Hepatocyte (in vitro differentiated cells): ENCODE measurements around the gene OGFR. TPM values are rescaled to one million over a fixed set of nuclear protein-coding genes. Genes with fewer than 3 reads are reported as not detected.

Experiments used
- DNase-seq: peaks from one replicate; pipeline ENCODE4 v3.0.0-alpha.2; 2016; ENCODE audit warnings: low spot score
- H2AFZ ChIP-seq: fragments of 200-600 bp; sonication (generic); 2 replicates; pipeline ENCODE4 v1.6.0; 2016; ENCODE audit warnings: antibody characterized with exemption, mild to moderate bottlenecking
- H3K27ac ChIP-seq: fragments of 200-600 bp; sonication (generic); 2 replicates; pipeline ENCODE4 v1.5.1; 2016; ENCODE audit warnings: mild to moderate bottlenecking
- H3K27me3 ChIP-seq: fragments of 200-600 bp; sonication (generic); 2 replicates; pipeline ENCODE4 v1.6.1; 2016
- H3K36me3 ChIP-seq: fragments of 200-600 bp; sonication (generic); replicated peaks from 2 replicates; pipeline ENCODE4 v1.5.1; 2016; ENCODE audit warnings: low read depth; ENCODE audit not compliant: insufficient read depth
- H3K4me1 ChIP-seq: fragments of 200-600 bp; sonication (generic); 2 replicates; pipeline ENCODE4 v1.5.1; 2016; ENCODE audit warnings: mild to moderate bottlenecking, moderate library complexity; ENCODE audit not compliant: insufficient read depth
- H3K4me2 ChIP-seq: fragments of 200-600 bp; sonication (generic); 2 replicates; pipeline ENCODE4 v1.6.0; 2016
- H3K4me3 ChIP-seq: fragments of 200-600 bp; sonication (generic); 2 replicates; pipeline ENCODE4 v1.5.1; 2016; ENCODE audit warnings: mild to moderate bottlenecking
- H3K79me2 ChIP-seq: fragments of 200-600 bp; sonication (generic); 2 replicates; pipeline ENCODE4 v1.6.0; 2017; ENCODE audit warnings: mild to moderate bottlenecking
- H3K9me2 ChIP-seq: fragments of 200-600 bp; sonication (generic); replicated peaks from 2 replicates; pipeline ENCODE4 v1.6.0; 2017; ENCODE audit warnings: mild to moderate bottlenecking; ENCODE audit not compliant: insufficient read depth
- H3K9me3 ChIP-seq: fragments of 200-600 bp; sonication (generic); 2 replicates; pipeline ENCODE4 v1.5.1; 2016; ENCODE audit warnings: low read depth, mild to moderate bottlenecking
- H4K20me1 ChIP-seq: fragments of 200-600 bp; sonication (generic); 2 replicates; pipeline ENCODE4 v1.6.0; 2016; ENCODE audit warnings: mild to moderate bottlenecking; ENCODE audit not compliant: insufficient read depth, poor library complexity, severe bottlenecking
- CTCF ChIP-seq: fragments of 200-600 bp; sonication (generic); IDR thresholded peaks from 2 replicates; pipeline ENCODE4 v1.5.1; 2016; ENCODE audit warnings: antibody characterized with exemption, mild to moderate bottlenecking; ENCODE audit not compliant: poor library complexity
- EZH2 ChIP-seq: fragments of 200-600 bp; sonication (generic); IDR thresholded peaks from 2 replicates; pipeline ENCODE4 v1.6.1; 2016; ENCODE audit warnings: antibody characterized with exemption, mild to moderate bottlenecking, borderline replicate concordance
- EZH2phosphoT487 ChIP-seq: fragments of 200-600 bp; sonication (generic); IDR thresholded peaks from one replicate; pipeline ENCODE4 v1.6.1; 2018; ENCODE audit warnings: antibody characterized with exemption, mild to moderate bottlenecking, low read depth, moderate library complexity; ENCODE audit not compliant: unreplicated experiment, severe bottlenecking
- WGBS: methylation state at CpG from one replicate; pipeline ENCODE4 v1.1.6; 2016; ENCODE audit warnings: low lambda C conversion rate; ENCODE audit errors: missing lambda C conversion rate; 5-methylcytosine and 5-hydroxymethylcytosine counted together
- polyA plus RNA-seq: library from polyadenylated mRNA; unstranded; fragments of >200 nt; fragmentation: Nextera tagmentation; extraction: Ambion mirVana; gene quantifications from 2 replicates; pipeline ENCODE4 v1.2.1, GENCODE V29; 2016
- total RNA-seq: library from RNA; depleted of rRNA; stranded (reverse); fragments of >200 nt; gene quantifications from 2 replicates; pipeline ENCODE4 v1.2.3, GENCODE V29; 2014

The OGFR gene
- total and polyA plus RNA-seq, 2 experiments from 2014 or later: 47.6 to 80.8 TPM

GRCh38 chr20:62775206-62775605, 29.4 kb upstream of the OGFR start:
- H4K20me1 ChIP-seq: no peaks in the 10 kb centered on the region
- no peaks in the 10 kb centered on the region for H3K36me3 ChIP-seq
- H3K9me3 ChIP-seq: no peaks in the 10 kb centered on the region
- H3K79me2 ChIP-seq: no peaks in the 10 kb centered on the region
- no peak for DNase-seq
- no peak overlapping the region for H3K4me2 ChIP-seq
- no peak overlapping the region for H3K4me3 ChIP-seq
- no peaks in the 10 kb centered on the region for H3K27me3 ChIP-seq
- no peaks in the 10 kb centered on the region for H3K9me2 ChIP-seq
- H3K4me1 ChIP-seq: no peaks in the 10 kb centered on the region
- TF ChIP-seq CTCF (no peak), EZH2phosphoT487 (no peak), EZH2 (no peak)
- no peak overlapping the region for H2AFZ ChIP-seq
- no peak overlapping the region for H3K27ac ChIP-seq
- WGBS: 94% methylated on average over 9 of the region's 9 CpGs

GRCh38 chr20:62776035-62776691, 28.5 kb upstream of the OGFR start:
- H3K36me3 ChIP-seq: no peaks in the 10 kb centered on the region
- no peaks in the 10 kb centered on the region for H3K4me1 ChIP-seq
- H3K4me2 ChIP-seq: no peak overlapping the region
- H3K4me3 ChIP-seq: no peak overlapping the region
- no peaks in the 10 kb centered on the region for H4K20me1 ChIP-seq
- WGBS: 95% methylated on average over 24 of the region's 24 CpGs
- no peaks in the 10 kb centered on the region for H3K9me3 ChIP-seq
- H2AFZ ChIP-seq: no peak overlapping the region
- no peak for DNase-seq
- no peaks in the 10 kb centered on the region for H3K9me2 ChIP-seq
- H3K27me3 ChIP-seq: no peaks in the 10 kb centered on the region
- no peaks in the 10 kb centered on the region for H3K79me2 ChIP-seq
- H3K27ac ChIP-seq: no peak overlapping the region
- TF ChIP-seq EZH2phosphoT487 (no peak), CTCF (no peak), EZH2 (no peak)

- Histone ChIP-seq H3K27me3 (no peaks in the 10 kb centered on the region), H3K4me2 (no peak overlapping the region), H3K79me2 (no peaks in the 10 kb centered on the region), H3K4me3 (no peak overlapping the region), H3K36me3 (no peaks in the 10 kb centered on the region), H3K27ac (no peak overlapping the region), H2AFZ (no peak overlapping the region), H3K4me1 (no peaks in the 10 kb centered on the region), H4K20me1 (no peaks in the 10 kb centered on the region), H3K9me2 (no peaks in the 10 kb centered on the region), H3K9me3 (no peaks in the 10 kb centered on the region)
- DNase-seq: no peak
- TF ChIP-seq EZH2phosphoT487: no peak
- no peak for TF ChIP-seq CTCF
- TF ChIP-seq EZH2: no peak
- WGBS: 95% methylated on average over 9 of the region's 14 CpGs
Measured at GRCh38 chr20:62776692-62777527, 27.7 kb upstream of the OGFR start.
